Muscle layer of colon (tissue), 2 donors: ENCODE results near the gene PECR.

ENCODE experiments used
- H3K27ac ChIP-seq: one replicate; pipeline ENCODE4 v1.7.0; 2013; ENCODE audit warnings: low read depth, mild to moderate bottlenecking, low read length, moderate library complexity
- H3K27me3 ChIP-seq, 2 donors: one replicate each; pipeline ENCODE4 v1.7.0; 2013; ENCODE audit warnings: low read length in 2 of 2, mild to moderate bottlenecking in 2 of 2; ENCODE audit not compliant: insufficient read depth in 2 of 2, control insufficient read depth in 1 of 2
- H3K36me3 ChIP-seq: one replicate; pipeline ENCODE4 v1.7.0; 2013; ENCODE audit warnings: mild to moderate bottlenecking, low read length; ENCODE audit not compliant: insufficient read depth
- H3K4me1 ChIP-seq: one replicate; pipeline ENCODE4 v1.7.0; 2013; ENCODE audit warnings: mild to moderate bottlenecking, low read length; ENCODE audit not compliant: insufficient read depth
- H3K4me3 ChIP-seq, 2 donors: one replicate each; pipeline ENCODE4 v1.7.0; 2013; ENCODE audit warnings: low read length in 2 of 2, low read depth in 1 of 2, mild to moderate bottlenecking in 1 of 2, moderate library complexity in 1 of 2
- H3K9ac ChIP-seq: one replicate; pipeline ENCODE4 v1.7.0; 2013; ENCODE audit warnings: low read length
- H3K9me3 ChIP-seq: one replicate; pipeline ENCODE4 v1.7.0; 2013; ENCODE audit warnings: mild to moderate bottlenecking, low read length
- donor health status: abdominal sarcoma.
- donor health status: Adenocarcinoma of cecum.

Gene PECR

GRCh38 chr2:216041438-216041837 is 40.2 kb downstream of the PECR start:
- H3K9me3 ChIP-seq, result no peaks in the 10 kb centered on the region
- H3K4me3 ChIP-seq, result no peak overlapping the region
- H3K27ac ChIP-seq, result no peak overlapping the region
- no peaks in the 10 kb centered on the region for H3K36me3 ChIP-seq
- no peaks in the 10 kb centered on the region for H3K4me1 ChIP-seq
- no peaks in the 10 kb centered on the region for H3K27me3 ChIP-seq
- H3K9ac ChIP-seq, result no peak overlapping the region

- H3K27ac ChIP-seq, result no peak overlapping the region
- no peak overlapping the region for H3K4me3 ChIP-seq
- H3K9ac ChIP-seq, result no peak overlapping the region
- H3K9me3 ChIP-seq, result no peaks in the 10 kb centered on the region
- no peaks in the 10 kb centered on the region for H3K4me1 ChIP-seq
- H3K27me3 ChIP-seq, result no peaks in the 10 kb centered on the region
- H3K36me3 ChIP-seq, result no peaks in the 10 kb centered on the region
Measured at GRCh38 chr2:216039918-216040317, 41.7 kb downstream of the PECR start.

GRCh38 chr2:216034065-216034464 is 47.5 kb downstream of the PECR start:
- H3K36me3 ChIP-seq, result peaks cover 14% of the 10 kb centered on the region
- H3K27me3 ChIP-seq, result no peaks in the 10 kb centered on the region
- no peak overlapping the region for H3K9ac ChIP-seq
- H3K4me3 ChIP-seq, result no peak overlapping the region
- no peaks in the 10 kb centered on the region for H3K4me1 ChIP-seq
- H3K9me3 ChIP-seq, result no peaks in the 10 kb centered on the region
- no peak overlapping the region for H3K27ac ChIP-seq

- Histone ChIP-seq H3K36me3 (peaks cover 14% of the 10 kb centered on the region), H3K4me1 (no peaks in the 10 kb centered on the region), H3K27me3 (no peaks in the 10 kb centered on the region), H3K27ac (no peak overlapping the region), H3K9ac (no peak overlapping the region), H3K9me3 (no peaks in the 10 kb centered on the region), H3K4me3 (no peak overlapping the region)
Measured at GRCh38 chr2:216033403-216033802, 48.2 kb downstream of the PECR start.

- H3K36me3 ChIP-seq, result peaks cover 14% of the 10 kb centered on the region
- H3K4me3 ChIP-seq, result no peak overlapping the region
- no peak overlapping the region for H3K9ac ChIP-seq
- no peaks in the 10 kb centered on the region for H3K4me1 ChIP-seq
- no peaks in the 10 kb centered on the region for H3K27me3 ChIP-seq
- no peaks in the 10 kb centered on the region for H3K9me3 ChIP-seq
- no peak overlapping the region for H3K27ac ChIP-seq
Measured at GRCh38 chr2:216031960-216032689, 49.5 kb downstream of the PECR start.

GRCh38 chr2:216030216-216030615 is 51.4 kb downstream of the PECR start:
- Histone ChIP-seq H3K27ac (no peak overlapping the region), H3K9ac (no peak overlapping the region), H3K36me3 (peaks cover 14% of the 10 kb centered on the region), H3K27me3 (no peaks in the 10 kb centered on the region), H3K4me3 (no peak overlapping the region), H3K4me1 (no peaks in the 10 kb centered on the region), H3K9me3 (no peaks in the 10 kb centered on the region)

GRCh38 chr2:216029416-216030129 is 52.0 kb downstream of the PECR start:
- Histone ChIP-seq H3K4me3 (no peak overlapping the region), H3K27me3 (no peaks in the 10 kb centered on the region), H3K27ac (no peak overlapping the region), H3K4me1 (no peaks in the 10 kb centered on the region), H3K9me3 (no peaks in the 10 kb centered on the region), H3K36me3 (peaks cover 14% of the 10 kb centered on the region), H3K9ac (no peak overlapping the region)

GRCh38 chr2:216024779-216025336 is 56.8 kb downstream of the PECR start:
- Histone ChIP-seq H3K4me3 (no peak overlapping the region), H3K9ac (no peak overlapping the region), H3K9me3 (no peaks in the 10 kb centered on the region), H3K4me1 (no peaks in the 10 kb centered on the region), H3K27ac (no peak overlapping the region), H3K27me3 (no peaks in the 10 kb centered on the region), H3K36me3 (peaks cover 3% of the 10 kb centered on the region)

- no peaks in the 10 kb centered on the region for H3K27me3 ChIP-seq
- H3K4me1 ChIP-seq, result no peaks in the 10 kb centered on the region
- H3K4me3 ChIP-seq, result no peak overlapping the region
- H3K27ac ChIP-seq, result no peak overlapping the region
- H3K36me3 ChIP-seq, result no peaks in the 10 kb centered on the region
- no peaks in the 10 kb centered on the region for H3K9me3 ChIP-seq
- H3K9ac ChIP-seq, result no peak overlapping the region
Measured at GRCh38 chr2:216023055-216023648, 58.5 kb downstream of the PECR start.

GRCh38 chr2:216021768-216022565 is 59.6 kb downstream of the PECR start:
- Histone ChIP-seq H3K4me3 (no peak overlapping the region), H3K4me1 (no peaks in the 10 kb centered on the region), H3K9me3 (no peaks in the 10 kb centered on the region), H3K36me3 (no peaks in the 10 kb centered on the region), H3K9ac (no peak overlapping the region), H3K27me3 (no peaks in the 10 kb centered on the region), H3K27ac (no peak overlapping the region)

- no peak overlapping the region for H3K27ac ChIP-seq
- no peaks in the 10 kb centered on the region for H3K4me1 ChIP-seq
- H3K36me3 ChIP-seq, result no peaks in the 10 kb centered on the region
- no peak overlapping the region for H3K9ac ChIP-seq
- no peaks in the 10 kb centered on the region for H3K27me3 ChIP-seq
- H3K4me3 ChIP-seq, result no peak overlapping the region
- H3K9me3 ChIP-seq, result no peaks in the 10 kb centered on the region
Measured at GRCh38 chr2:216018709-216019108, 62.9 kb downstream of the PECR start.
